Ovary (tissue), 3 donors: ENCODE results near the gene INS.

Source experiments
- EP300 ChIP-seq: sonication (generic); formaldehyde crosslinking; IDR thresholded peaks from one replicate; pipeline ENCODE4 v1.6.1; 2017; ENCODE audit warnings: antibody characterized with exemption
- POLR2A ChIP-seq: fragments of 450-650 bp; IDR thresholded peaks from one replicate; pipeline ENCODE4 v1.6.1; 2017; ENCODE audit warnings: antibody characterized with exemption, mild to moderate bottlenecking, moderate library complexity
- TF ChIP-seq, protein P1 (sequence below), 3 donors: fragments of 450-650 bp in 2 of 3; fragments of 200-600 bp in 1 of 3; IDR thresholded peaks; one replicate each; pipeline versions ENCODE4 v1.5.1 to v1.8.0; 2016 to 2022; ENCODE audit warnings: antibody characterized with exemption in 3 of 3, mild to moderate bottlenecking in 1 of 3
- donor health status: DM: no; HTN: no; CAD: no.

DNA sequence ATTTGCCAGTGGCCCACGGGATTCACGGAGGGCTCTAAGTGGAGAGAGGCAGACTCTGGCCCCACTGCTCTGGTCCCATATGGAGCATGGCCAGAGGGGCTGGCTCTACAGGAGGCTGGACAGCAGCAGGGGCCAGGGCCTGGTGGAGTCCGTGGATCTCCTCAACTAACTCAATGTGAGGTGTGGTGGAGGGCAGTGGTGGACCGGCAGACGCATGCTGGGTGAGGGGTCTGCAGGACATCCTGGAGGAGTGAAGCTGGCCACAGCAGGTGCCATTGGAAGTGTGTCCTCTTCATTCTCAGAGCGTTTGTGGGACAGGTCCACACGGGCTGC is 37.4 kb downstream of the INS start:
- TF ChIP-seq, protein P1, sequence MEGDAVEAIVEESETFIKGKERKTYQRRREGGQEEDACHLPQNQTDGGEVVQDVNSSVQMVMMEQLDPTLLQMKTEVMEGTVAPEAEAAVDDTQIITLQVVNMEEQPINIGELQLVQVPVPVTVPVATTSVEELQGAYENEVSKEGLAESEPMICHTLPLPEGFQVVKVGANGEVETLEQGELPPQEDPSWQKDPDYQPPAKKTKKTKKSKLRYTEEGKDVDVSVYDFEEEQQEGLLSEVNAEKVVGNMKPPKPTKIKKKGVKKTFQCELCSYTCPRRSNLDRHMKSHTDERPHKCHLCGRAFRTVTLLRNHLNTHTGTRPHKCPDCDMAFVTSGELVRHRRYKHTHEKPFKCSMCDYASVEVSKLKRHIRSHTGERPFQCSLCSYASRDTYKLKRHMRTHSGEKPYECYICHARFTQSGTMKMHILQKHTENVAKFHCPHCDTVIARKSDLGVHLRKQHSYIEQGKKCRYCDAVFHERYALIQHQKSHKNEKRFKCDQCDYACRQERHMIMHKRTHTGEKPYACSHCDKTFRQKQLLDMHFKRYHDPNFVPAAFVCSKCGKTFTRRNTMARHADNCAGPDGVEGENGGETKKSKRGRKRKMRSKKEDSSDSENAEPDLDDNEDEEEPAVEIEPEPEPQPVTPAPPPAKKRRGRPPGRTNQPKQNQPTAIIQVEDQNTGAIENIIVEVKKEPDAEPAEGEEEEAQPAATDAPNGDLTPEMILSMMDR (IDR thresholded peaks at IDR 0.05), result no peak
- TF ChIP-seq EP300 (no peak), POLR2A (no peak)
